Right cardiac atrium (tissue), 5 donors: Measurements from ENCODE around the gene SLC5A12. TPM values are rescaled to one million over a fixed set of nuclear protein-coding genes. Genes with fewer than 3 reads are reported as not detected.
A peak's percentile ranks its signal among the peaks of the same experiment; 100 is the strongest.
"Not testable (repeated sequence)": the region's sequence is repeated elsewhere in the genome, so short reads cannot be mapped to it uniquely, and the experiment has no call there.

ENCODE experiments used
- ATAC-seq, 2 donors: fragments of 200-7000 bp; cut with Tn5 transposase; one replicate each; pipeline versions ENCODE4 v1.8.0 to v1.9.1; 2020; ENCODE audit warnings: moderate library complexity in 2 of 2, mild to moderate bottlenecking in 1 of 2
- DNase-seq, 3 donors: peaks; one replicate each; pipeline ENCODE4 v3.0.0-alpha.2; 2020
- H3K27ac ChIP-seq: one replicate; pipeline ENCODE4 v1.5.1; 2013; ENCODE audit warnings: mild to moderate bottlenecking, low read length, control low read depth, moderate library complexity
- H3K27me3 ChIP-seq: one replicate; pipeline ENCODE4 v1.6.1; 2013; ENCODE audit not compliant: control insufficient read depth, insufficient read depth
- H3K4me1 ChIP-seq: one replicate; pipeline ENCODE4 v1.6.1; 2013; ENCODE audit warnings: low read length; ENCODE audit not compliant: control insufficient read depth, insufficient read depth
- H3K4me3 ChIP-seq: one replicate; pipeline ENCODE4 v1.5.1; 2013; ENCODE audit warnings: low read length, control low read depth
- H3K9me3 ChIP-seq: one replicate; pipeline ENCODE4 v1.6.1; 2013; ENCODE audit warnings: low read length; ENCODE audit not compliant: control insufficient read depth
- WGBS: extraction: QIAGEN DNeasy Blood & Tissue Kit; methylation state at CpG from one replicate; pipeline ENCODE4 v1.1.7; 2013; 5-methylcytosine and 5-hydroxymethylcytosine counted together
- intact Hi-C, 4 donors: fragments of 100-400 bp; cut with DNase I; formaldehyde crosslinking; loops; one replicate each; pipeline versions ENCODE4 v1.11.0 to v1.14.0; 2022 to 2023
- polyA plus RNA-seq: library from polyadenylated mRNA; stranded (reverse); fragments of 200-250 nt; gene quantifications from one replicate; pipeline ENCODE4 v1.2.3, GENCODE V29; 2013
- total RNA-seq, 4 donors: library from RNA; stranded (reverse); fragmentation: NEBNext Ultra II Directional; extraction: Animal tissue kit (Norgen Biotek cat#: 25700); gene quantifications; one replicate each; pipeline ENCODE4 v1.2.1, GENCODE V29; 2021
- donor health status: healthy with polysubstance abuse.
- donor health status: DM: no; HTN: yes; CAD: no.
- donor health status: DM: no; HTN: no; CAD: no.
- donor health status: DM: no; HTN: yes; CAD: no; lungs with severe emphysema.
- donor health status: DM: yes; HTN: yes; CAD: no.

Gene SLC5A12
- total and polyA plus RNA-seq, 5 donors: 4.4 to 18.5 (median 12.1) TPM

DNA sequence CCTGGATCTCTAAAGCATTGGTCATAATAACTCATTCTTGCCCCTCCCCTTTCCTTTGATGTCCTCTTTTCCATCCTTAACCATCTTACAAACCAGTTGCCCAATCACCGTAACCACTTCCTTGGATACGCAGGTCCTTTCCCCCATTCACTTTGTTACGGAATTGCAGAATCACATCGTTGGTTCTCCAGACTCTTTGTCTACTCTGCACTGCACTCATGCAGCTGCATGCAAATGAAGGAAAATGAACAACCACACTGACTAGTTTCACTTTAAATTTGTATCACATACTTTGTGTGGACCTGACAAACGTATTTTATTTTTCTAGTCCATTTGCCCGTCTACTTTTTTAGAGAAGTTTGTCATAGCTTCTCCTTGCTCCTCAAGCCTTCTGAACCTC lies 69.9 kb downstream of the SLC5A12 start:
- intact Hi-C loops: no loop called here
- no peak for ATAC-seq
- Histone ChIP-seq H3K27me3 (no peaks in the 10 kb centered on the region), H3K27ac (no peak overlapping the region), H3K4me1 (no peaks in the 10 kb centered on the region), H3K9me3 (no peaks in the 10 kb centered on the region), H3K4me3 (no peak overlapping the region)
- 82% methylated on average over 6 of the region's 6 CpGs for WGBS
- DNase-seq: no peak

DNA sequence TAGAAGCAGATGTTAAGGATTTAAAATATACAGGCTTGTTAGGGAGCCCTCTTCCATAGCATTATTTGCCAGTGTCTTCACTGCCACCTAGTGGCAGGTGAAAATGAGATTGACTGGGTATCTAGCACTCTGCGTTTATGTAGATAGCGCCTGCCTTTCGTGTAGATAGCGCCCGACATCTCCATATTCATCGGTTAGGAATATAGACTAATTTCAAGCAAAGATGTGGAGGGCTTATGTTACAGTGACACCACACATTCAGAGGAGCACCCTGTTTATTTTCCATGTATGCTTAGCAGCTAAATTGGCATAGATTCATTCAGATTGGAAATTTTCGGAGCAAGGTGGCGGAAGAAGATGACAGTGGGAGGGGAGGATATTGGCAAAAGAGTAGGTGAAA lies 72.0 kb downstream of the SLC5A12 start:
- H3K9me3 ChIP-seq: no peaks in the 10 kb centered on the region
- H3K27me3 ChIP-seq: no peaks in the 10 kb centered on the region
- intact Hi-C loops: loop anchor here in 1 of 4 donors (10.0 kb wide), 1 partner anchor 345 kb away; no protein-coding TSS in a partner anchor
- WGBS: 33% methylated on average over 8 of the region's 8 CpGs
- H3K27ac ChIP-seq: no peak overlapping the region
- no peak overlapping the region for H3K4me3 ChIP-seq
- ATAC-seq (peak in 1 of 2 donors; percentile 65), DNase-seq (peak in 1 of 3 donors; percentile 11)
- H3K4me1 ChIP-seq: no peaks in the 10 kb centered on the region

DNA sequence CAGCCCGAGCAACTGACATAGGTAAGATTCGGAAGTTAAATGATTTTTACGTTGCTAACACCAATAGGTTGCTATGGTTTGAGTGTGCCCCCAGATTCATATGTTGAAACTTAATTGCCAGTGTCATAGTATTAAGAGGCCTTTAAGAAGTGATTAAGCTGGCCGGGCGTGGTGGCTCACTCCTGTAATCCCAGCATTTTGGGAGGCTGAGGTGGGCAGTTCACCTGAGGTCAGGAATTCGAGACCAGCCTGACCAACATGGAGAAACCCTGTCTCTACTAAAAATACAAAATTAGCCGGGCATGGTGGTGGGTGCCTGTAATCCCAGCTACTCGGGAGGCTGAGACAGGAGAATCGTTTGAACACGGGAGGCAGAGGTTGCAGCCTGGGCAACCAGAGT lies 78.5 kb downstream of the SLC5A12 start:
- not testable (repeated sequence) for H3K4me3 ChIP-seq, H3K27ac ChIP-seq, DNase-seq, ATAC-seq, H3K27me3 ChIP-seq, H3K9me3 ChIP-seq, H3K4me1 ChIP-seq
- 89% methylated on average over 10 of the region's 10 CpGs for WGBS
- intact Hi-C loops: loop anchor here in 1 of 4 donors (10.0 kb wide), 1 partner anchor 339 kb away; no protein-coding TSS in a partner anchor

DNA sequence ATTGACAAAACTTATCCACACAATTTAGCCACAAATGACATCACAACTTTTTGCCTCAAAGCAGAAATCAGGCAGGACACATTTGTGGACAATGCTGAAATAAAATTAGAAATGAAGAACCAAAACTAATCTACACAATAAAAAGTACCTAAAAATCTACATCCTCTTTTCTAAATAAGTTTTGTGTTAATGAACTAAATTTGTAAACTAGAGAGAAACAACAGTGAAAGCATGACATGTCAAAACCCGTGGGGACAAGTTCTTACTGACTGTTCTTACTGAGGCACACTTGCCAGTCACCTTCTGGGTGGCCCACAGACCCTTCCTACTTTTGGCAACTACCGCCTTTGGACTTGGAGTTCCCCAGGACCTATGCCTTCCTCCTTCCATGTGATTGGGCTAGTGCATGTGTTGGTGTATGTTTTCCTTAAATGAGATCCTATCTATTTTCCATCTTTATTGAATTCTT lies 89.1 kb downstream of the SLC5A12 start:
- Histone ChIP-seq H3K27me3 (no peaks in the 10 kb centered on the region), H3K4me3 (no peak overlapping the region), H3K27ac (no peak overlapping the region), H3K4me1 (no peaks in the 10 kb centered on the region), H3K9me3 (no peaks in the 10 kb centered on the region)
- 35% methylated on average over 2 of the region's 2 CpGs for WGBS
- no peak for DNase-seq
- intact Hi-C loops: no loop called here
- no peak for ATAC-seq

DNA sequence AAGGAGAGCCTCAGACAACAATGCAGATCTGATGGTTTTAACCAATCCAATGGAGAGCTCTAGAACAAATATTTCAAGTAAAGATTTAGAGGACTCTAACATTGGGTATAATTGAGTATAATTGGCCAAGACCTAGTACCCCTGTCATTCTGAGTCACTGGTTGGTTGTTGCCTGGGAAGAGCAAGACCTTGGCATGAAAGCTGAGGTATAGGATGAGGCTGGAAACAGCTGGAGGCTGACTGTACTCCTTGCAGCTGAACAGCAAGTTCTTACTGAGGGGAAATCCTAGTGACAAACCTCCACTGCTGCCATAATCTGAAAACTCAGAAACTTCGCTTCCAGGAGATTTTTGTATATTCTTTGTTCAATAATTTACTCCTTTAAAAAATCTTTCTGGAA lies 95.5 kb downstream of the SLC5A12 start:
- 82% methylated on average over 1 of the region's 1 CpG for WGBS
- intact Hi-C loops: no loop called here
- H3K9me3 ChIP-seq: no peaks in the 10 kb centered on the region
- no peak overlapping the region for H3K4me3 ChIP-seq
- DNase-seq: no peak
- H3K4me1 ChIP-seq: no peaks in the 10 kb centered on the region
- H3K27ac ChIP-seq: no peak overlapping the region
- H3K27me3 ChIP-seq: no peaks in the 10 kb centered on the region
- no peak for ATAC-seq

DNA sequence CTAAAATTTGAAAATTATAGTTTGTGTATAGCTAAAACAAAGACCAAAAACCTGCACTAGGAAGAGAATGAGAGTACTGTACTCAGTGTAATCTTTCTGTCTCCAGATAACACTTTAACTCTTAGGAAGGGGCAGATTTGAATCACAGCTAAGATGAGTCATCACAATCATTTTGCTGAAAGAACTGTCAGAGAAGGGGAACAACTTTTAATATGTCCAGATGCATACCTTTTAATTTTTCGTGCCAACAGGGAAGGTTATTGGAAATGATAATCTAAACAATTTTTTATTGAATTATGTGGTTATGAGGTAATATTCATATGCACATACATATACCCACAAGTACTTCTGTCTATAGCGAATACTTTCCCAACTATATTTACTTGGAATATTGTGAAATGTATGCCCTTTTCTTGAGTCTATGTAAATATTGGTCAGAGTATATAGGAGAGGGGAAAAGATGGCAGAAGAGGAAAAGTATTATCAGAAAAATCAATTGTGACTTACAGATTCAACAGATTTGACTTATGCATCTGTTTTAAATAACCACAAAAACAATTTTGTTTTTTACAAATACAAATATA lies 98.7 kb downstream of the SLC5A12 start:
- no peak for DNase-seq
- H3K27ac ChIP-seq: no peak overlapping the region
- ATAC-seq: no peak
- no peaks in the 10 kb centered on the region for H3K27me3 ChIP-seq
- WGBS: 47% methylated on average over 2 of the region's 2 CpGs
- no peaks in the 10 kb centered on the region for H3K4me1 ChIP-seq
- no peak overlapping the region for H3K4me3 ChIP-seq
- no peaks in the 10 kb centered on the region for H3K9me3 ChIP-seq
- intact Hi-C loops: no loop called here

DNA sequence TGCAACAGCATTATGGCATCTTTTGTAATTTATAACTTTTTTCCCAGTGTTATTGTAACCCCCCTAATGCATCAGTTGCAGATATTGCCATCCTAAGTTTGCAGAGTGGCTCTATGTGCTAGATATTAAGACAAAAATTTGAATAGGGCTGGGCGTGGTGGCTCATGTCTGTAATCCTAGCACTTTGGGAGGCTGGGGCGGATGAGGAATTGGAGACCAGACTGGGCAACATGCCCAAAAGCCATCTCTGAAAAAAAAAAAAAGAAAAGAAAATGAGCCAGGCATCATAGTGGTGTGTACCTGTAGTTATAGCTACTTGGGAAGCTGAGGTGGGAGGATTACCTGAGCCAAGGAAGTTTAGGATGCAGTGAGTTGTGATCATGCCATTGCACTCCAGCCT lies 99.7 kb downstream of the SLC5A12 start:
- intact Hi-C loops: no loop called here
- 85% methylated on average over 2 of the region's 2 CpGs for WGBS
- H3K4me1 ChIP-seq: no peaks in the 10 kb centered on the region
- ATAC-seq: no peak
- H3K27ac ChIP-seq: no peak overlapping the region
- H3K4me3 ChIP-seq: no peak overlapping the region
- no peaks in the 10 kb centered on the region for H3K9me3 ChIP-seq
- DNase-seq: no peak
- H3K27me3 ChIP-seq: no peaks in the 10 kb centered on the region

DNA sequence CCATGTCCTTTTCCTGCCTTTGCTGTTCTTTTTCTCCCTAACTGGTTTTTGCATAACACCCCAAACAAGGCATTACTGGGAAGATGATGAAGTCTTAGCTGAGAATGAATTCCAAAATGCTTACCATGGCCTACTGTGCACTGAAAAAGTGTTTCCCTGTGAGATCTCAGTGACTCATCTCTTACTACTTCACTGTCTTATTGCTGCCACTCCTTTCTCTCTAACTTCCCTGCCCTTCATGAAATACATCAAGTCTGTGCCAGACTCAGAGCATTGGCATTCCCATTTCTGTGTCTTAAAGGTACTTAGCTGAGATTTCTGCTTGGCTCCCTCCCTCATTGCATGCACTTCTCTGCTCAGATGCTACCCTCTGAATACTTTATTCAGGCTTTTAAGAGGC lies 100.7 kb downstream of the SLC5A12 start:
- Histone ChIP-seq H3K27ac (no peak overlapping the region), H3K27me3 (no peaks in the 10 kb centered on the region), H3K4me3 (no peak overlapping the region), H3K9me3 (no peaks in the 10 kb centered on the region), H3K4me1 (no peaks in the 10 kb centered on the region)
- DNase-seq (no peak), ATAC-seq (no peak)
- intact Hi-C loops: no loop called here

DNA sequence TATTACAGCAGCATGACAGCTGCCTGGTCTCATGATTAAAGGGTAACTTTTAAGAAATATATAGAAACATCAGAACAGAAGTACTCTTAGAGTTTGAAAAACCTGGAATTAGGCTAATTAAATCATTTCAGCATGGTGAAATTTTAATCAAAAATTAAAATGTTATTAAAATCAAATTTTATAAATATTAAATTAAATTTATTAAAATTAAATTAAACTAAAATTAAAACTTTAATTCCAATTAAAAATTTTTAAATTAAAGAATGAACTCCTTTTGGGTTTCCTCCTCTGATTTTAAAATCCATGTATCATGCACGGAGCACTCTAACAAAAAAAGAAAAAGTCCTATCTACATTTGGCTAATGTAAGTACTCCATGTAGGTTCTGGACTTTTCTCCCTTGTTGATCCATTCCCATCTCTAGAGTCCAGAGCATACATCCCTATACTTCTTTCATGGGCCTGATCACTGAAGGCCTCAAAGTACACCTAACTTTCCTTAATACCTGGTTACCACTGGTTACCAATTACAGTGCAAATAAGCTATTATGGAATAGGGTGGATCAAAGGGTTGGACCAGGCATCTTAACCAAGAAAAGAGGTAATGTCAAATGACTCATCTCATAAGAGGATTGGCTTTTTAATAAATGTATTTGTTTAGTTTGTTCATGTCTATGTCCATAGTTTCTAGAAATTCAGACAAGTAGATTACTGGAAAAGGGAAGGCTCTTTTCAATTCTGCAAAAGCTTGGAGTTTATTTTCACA lies 101.4 kb downstream of the SLC5A12 start:
- ATAC-seq: no peak
- no peaks in the 10 kb centered on the region for H3K9me3 ChIP-seq
- no peak overlapping the region for H3K27ac ChIP-seq
- intact Hi-C loops: no loop called here
- 86% methylated on average over 1 of the region's 1 CpG for WGBS
- no peaks in the 10 kb centered on the region for H3K27me3 ChIP-seq
- DNase-seq: no peak
- no peak overlapping the region for H3K4me3 ChIP-seq
- no peaks in the 10 kb centered on the region for H3K4me1 ChIP-seq

DNA sequence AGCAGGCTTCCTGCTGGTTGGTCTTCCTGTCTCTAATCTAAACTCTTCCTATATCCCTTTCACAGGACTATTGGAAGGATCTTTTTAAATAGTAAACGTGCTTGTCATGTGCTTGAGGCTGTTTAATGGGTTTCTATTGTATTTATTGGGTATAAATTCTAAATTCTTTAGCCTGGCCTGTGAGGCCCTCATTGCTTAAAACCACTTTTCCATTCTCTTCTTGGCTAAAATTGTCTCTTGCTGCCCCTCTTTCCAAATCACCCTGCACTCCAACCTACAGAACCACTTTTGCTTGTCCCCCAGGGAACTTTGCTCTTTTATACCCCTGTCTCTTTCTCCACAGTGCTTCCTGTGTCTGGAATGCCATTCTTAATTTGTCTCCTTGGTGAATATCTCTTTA lies 103.4 kb downstream of the SLC5A12 start:
- DNase-seq (no peak), ATAC-seq (no peak)
- Histone ChIP-seq H3K4me3 (no peak overlapping the region), H3K27me3 (no peaks in the 10 kb centered on the region), H3K4me1 (no peaks in the 10 kb centered on the region), H3K9me3 (peaks cover 2% of the 10 kb centered on the region), H3K27ac (no peak overlapping the region)
- intact Hi-C loops: no loop called here
- 25% methylated on average over 1 of the region's 1 CpG for WGBS
